Nephron (organoid): Measurements from ENCODE around the gene TMEM202.

Experiments
- H3K27ac Mint-ChIP-seq, 3 experiments: 2 replicates each; pipeline ENCODE4 v1.8.0; 2020; ENCODE audit warnings: mixed read lengths in 3 of 3, mild to moderate bottlenecking in 2 of 3, moderate library complexity in 1 of 3
- H3K27me3 Mint-ChIP-seq: 2 replicates; pipeline ENCODE4 v1.8.0; 2021; ENCODE audit warnings: low read depth, mild to moderate bottlenecking, moderate library complexity, mixed read lengths
- H3K36me3 Mint-ChIP-seq: 2 replicates; pipeline ENCODE4 v1.8.0; 2020; ENCODE audit warnings: low read depth, mixed read lengths
- H3K4me1 Mint-ChIP-seq: 2 replicates; pipeline ENCODE4 v1.8.0; 2020; ENCODE audit warnings: mixed read lengths
- H3K4me3 Mint-ChIP-seq, 3 experiments: 2 replicates each; pipeline ENCODE4 v1.8.0; 2020; ENCODE audit warnings: mild to moderate bottlenecking in 3 of 3, mixed read lengths in 3 of 3, moderate library complexity in 2 of 3
- H3K9me3 Mint-ChIP-seq: 2 replicates; pipeline ENCODE4 v1.8.0; 2020; ENCODE audit warnings: mixed read lengths
- CTCF ChIP-seq, 3 experiments: fragments of 200-600 bp; sonication (generic); IDR thresholded peaks; one replicate each; pipeline ENCODE4 v1.5.0; 2021; ENCODE audit warnings: antibody characterized with exemption in 3 of 3; ENCODE audit not compliant: unreplicated experiment in 3 of 3

Gene TMEM202

GRCh38 chr15:72397796-72398588, at the start of gene TMEM202:
TMEM202 (plus strand) TSS chr15:72398305; CDS start chr15:72398327, 22 bp downstream.
- Mint-ChIP-seq H3K4me1 (no peaks in the 10 kb centered on the region), H3K36me3 (no peaks in the 10 kb centered on the region), H3K4me3 (no peak within 1 kb of the TSS), H3K27ac (no peak within 1 kb of the TSS), H3K27me3 (peaks cover 42% of the 10 kb centered on the region), H3K9me3 (peaks cover 7% of the 10 kb centered on the region)
- TF ChIP-seq CTCF (IDR thresholded peaks at IDR 0.05; ENCODE audit: unreplicated experiment in 3 of 3): no peak

GRCh38 chr15:72353266-72353665, 44.8 kb upstream of the TMEM202 start:
- TF ChIP-seq CTCF (IDR thresholded peaks at IDR 0.05; ENCODE audit: unreplicated experiment in 3 of 3): no peak
- H3K4me3 Mint-ChIP-seq: no peak overlapping the region
- H3K9me3 Mint-ChIP-seq: no peaks in the 10 kb centered on the region
- H3K36me3 Mint-ChIP-seq: peaks cover 43% of the 10 kb centered on the region
- no peaks in the 10 kb centered on the region for H3K4me1 Mint-ChIP-seq
- H3K27ac Mint-ChIP-seq: no peak overlapping the region
- H3K27me3 Mint-ChIP-seq: no peaks in the 10 kb centered on the region

GRCh38 chr15:72354496-72354895, 43.6 kb upstream of the TMEM202 start:
- Mint-ChIP-seq H3K4me3 (no peak overlapping the region), H3K27me3 (no peaks in the 10 kb centered on the region), H3K27ac (no peak overlapping the region), H3K36me3 (peaks cover 31% of the 10 kb centered on the region), H3K9me3 (no peaks in the 10 kb centered on the region), H3K4me1 (no peaks in the 10 kb centered on the region)
- TF ChIP-seq CTCF (IDR thresholded peaks at IDR 0.05; ENCODE audit: unreplicated experiment in 3 of 3): no peak

GRCh38 chr15:72358121-72358520, 40.0 kb upstream of the TMEM202 start:
- Mint-ChIP-seq H3K9me3 (no peaks in the 10 kb centered on the region), H3K4me3 (no peak overlapping the region), H3K27me3 (no peaks in the 10 kb centered on the region), H3K27ac (no peak overlapping the region), H3K4me1 (no peaks in the 10 kb centered on the region), H3K36me3 (peaks cover 12% of the 10 kb centered on the region)
- no peak for TF ChIP-seq CTCF (IDR thresholded peaks at IDR 0.05; ENCODE audit: unreplicated experiment in 3 of 3)

- Mint-ChIP-seq H3K4me1 (no peaks in the 10 kb centered on the region), H3K4me3 (no peak overlapping the region), H3K27me3 (no peaks in the 10 kb centered on the region), H3K9me3 (no peaks in the 10 kb centered on the region), H3K27ac (no peak overlapping the region), H3K36me3 (peaks cover 8% of the 10 kb centered on the region)
- TF ChIP-seq CTCF (IDR thresholded peaks at IDR 0.05; ENCODE audit: unreplicated experiment in 3 of 3): no peak
Observed at GRCh38 chr15:72358650-72359171, 39.4 kb upstream of the TMEM202 start.

- Mint-ChIP-seq H3K36me3 (no peaks in the 10 kb centered on the region), H3K9me3 (no peaks in the 10 kb centered on the region), H3K4me3 (no peak overlapping the region), H3K27me3 (no peaks in the 10 kb centered on the region), H3K4me1 (no peaks in the 10 kb centered on the region), H3K27ac (no peak overlapping the region)
- TF ChIP-seq CTCF (IDR thresholded peaks at IDR 0.05; ENCODE audit: unreplicated experiment in 3 of 3): no peak
Observed at GRCh38 chr15:72361176-72361575, 36.9 kb upstream of the TMEM202 start.
